ENCODE measurements around the gene LRTM2.

GRCh38 chr12:1822699-1823098, 2.3 kb downstream of the LRTM2 start:
- TF ChIP-seq CTCF (IDR thresholded peaks at IDR 0.05) (no peak), POLR2A (IDR thresholded peaks at IDR 0.05) (no peak)
